Gastroesophageal sphincter (tissue), 4 donors: ENCODE data around the gene DLK1. TPM values are rescaled to one million over a fixed set of nuclear protein-coding genes. Genes with fewer than 3 reads are reported as not detected.

Source experiments
- ATAC-seq: fragments of 150-250 bp; one replicate; pipeline ENCODE4 v1.9.1; 2016; ENCODE audit warnings: mild to moderate bottlenecking, moderate library complexity
- H3K27ac ChIP-seq, 4 donors: fragments of 200-600 bp; sonication (generic) in 3 of 4; 1 replicate in 3 of 4; 2 replicates in 1 of 4; pipeline ENCODE4 v1.5.1; 2016 to 2019
- H3K27me3 ChIP-seq: fragments of 200-600 bp; sonication (generic); one replicate; pipeline ENCODE4 v1.5.1; 2019
- H3K36me3 ChIP-seq, 2 donors: fragments of 200-600 bp; sonication (generic); one replicate each; pipeline ENCODE4 v1.5.1; 2019; ENCODE audit warnings: control low read depth in 1 of 2
- H3K4me1 ChIP-seq, 3 donors: fragments of 200-600 bp; sonication (generic); 1 replicate in 2 of 3; 2 replicates in 1 of 3; pipeline ENCODE4 v1.5.1; 2016 to 2019; ENCODE audit warnings: control low read depth in 2 of 3
- H3K4me3 ChIP-seq, 2 donors: fragments of 200-600 bp; sonication (generic); one replicate each; pipeline ENCODE4 v1.5.1; 2019; ENCODE audit warnings: mild to moderate bottlenecking in 1 of 2, moderate library complexity in 1 of 2
- H3K9me3 ChIP-seq, 3 donors: fragments of 200-600 bp; sonication (generic); one replicate each; pipeline ENCODE4 v1.5.1; 2017 to 2019; ENCODE audit warnings: control low read depth in 2 of 3
- EP300 ChIP-seq: sonication (generic); formaldehyde crosslinking; IDR thresholded peaks from one replicate; pipeline ENCODE4 v1.6.1; 2017; ENCODE audit warnings: antibody characterized with exemption, mild to moderate bottlenecking
- POLR2A ChIP-seq, 2 donors: fragments of 450-650 bp; IDR thresholded peaks; one replicate each; pipeline ENCODE4 v1.6.1; 2017; ENCODE audit warnings: antibody characterized with exemption in 2 of 2, mild to moderate bottlenecking in 2 of 2, moderate library complexity in 1 of 2
- POLR2AphosphoS5 ChIP-seq: sonication (generic); formaldehyde crosslinking; IDR thresholded peaks from one replicate; pipeline ENCODE4 v1.6.1; 2017; ENCODE audit warnings: antibody characterized with exemption
- WGBS, 2 donors: methylation state at CpG; one replicate each; pipeline ENCODE4 v1.1.5; 2018; ENCODE audit warnings: low coverage in 1 of 2; 5-methylcytosine and 5-hydroxymethylcytosine counted together
- total RNA-seq, 4 donors: library from RNA; depleted of rRNA; stranded (reverse); fragments of >200 nt; gene quantifications; one replicate each; pipeline ENCODE4 v1.1.0, GENCODE V29; 2016
- TF ChIP-seq, protein P1 (sequence below), 4 experiments: fragments of 200-600 bp in 2 of 4; fragments of 450-650 bp in 2 of 4; sonication (generic) in 1 of 4; IDR thresholded peaks; one replicate each; pipeline ENCODE4 v1.5.1; 2017 to 2019; ENCODE audit warnings: antibody characterized with exemption in 4 of 4, mild to moderate bottlenecking in 2 of 4, moderate library complexity in 2 of 4

The DLK1 gene
- total RNA-seq, 4 donors from 2014 or later = not detected

GRCh38 chr14:100696008-100696407 lies 30.7 kb upstream of the DLK1 start:
- H3K27me3 ChIP-seq = peaks cover 43% of the 10 kb centered on the region
- no peaks in the 10 kb centered on the region for H3K4me1 ChIP-seq
- H3K36me3 ChIP-seq = no peaks in the 10 kb centered on the region
- TF ChIP-seq POLR2A (IDR thresholded peaks at IDR 0.05) = no peak
- TF ChIP-seq, protein P1, sequence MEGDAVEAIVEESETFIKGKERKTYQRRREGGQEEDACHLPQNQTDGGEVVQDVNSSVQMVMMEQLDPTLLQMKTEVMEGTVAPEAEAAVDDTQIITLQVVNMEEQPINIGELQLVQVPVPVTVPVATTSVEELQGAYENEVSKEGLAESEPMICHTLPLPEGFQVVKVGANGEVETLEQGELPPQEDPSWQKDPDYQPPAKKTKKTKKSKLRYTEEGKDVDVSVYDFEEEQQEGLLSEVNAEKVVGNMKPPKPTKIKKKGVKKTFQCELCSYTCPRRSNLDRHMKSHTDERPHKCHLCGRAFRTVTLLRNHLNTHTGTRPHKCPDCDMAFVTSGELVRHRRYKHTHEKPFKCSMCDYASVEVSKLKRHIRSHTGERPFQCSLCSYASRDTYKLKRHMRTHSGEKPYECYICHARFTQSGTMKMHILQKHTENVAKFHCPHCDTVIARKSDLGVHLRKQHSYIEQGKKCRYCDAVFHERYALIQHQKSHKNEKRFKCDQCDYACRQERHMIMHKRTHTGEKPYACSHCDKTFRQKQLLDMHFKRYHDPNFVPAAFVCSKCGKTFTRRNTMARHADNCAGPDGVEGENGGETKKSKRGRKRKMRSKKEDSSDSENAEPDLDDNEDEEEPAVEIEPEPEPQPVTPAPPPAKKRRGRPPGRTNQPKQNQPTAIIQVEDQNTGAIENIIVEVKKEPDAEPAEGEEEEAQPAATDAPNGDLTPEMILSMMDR (IDR thresholded peaks at IDR 0.05) = no peak
- no peak for ATAC-seq
- no peaks in the 10 kb centered on the region for H3K9me3 ChIP-seq
- 62 to 75% methylated on average over 6 to 9 of the region's 13 CpGs for WGBS, 2 donors
- H3K4me3 ChIP-seq = no peak overlapping the region
- no peak overlapping the region for H3K27ac ChIP-seq

DNA sequence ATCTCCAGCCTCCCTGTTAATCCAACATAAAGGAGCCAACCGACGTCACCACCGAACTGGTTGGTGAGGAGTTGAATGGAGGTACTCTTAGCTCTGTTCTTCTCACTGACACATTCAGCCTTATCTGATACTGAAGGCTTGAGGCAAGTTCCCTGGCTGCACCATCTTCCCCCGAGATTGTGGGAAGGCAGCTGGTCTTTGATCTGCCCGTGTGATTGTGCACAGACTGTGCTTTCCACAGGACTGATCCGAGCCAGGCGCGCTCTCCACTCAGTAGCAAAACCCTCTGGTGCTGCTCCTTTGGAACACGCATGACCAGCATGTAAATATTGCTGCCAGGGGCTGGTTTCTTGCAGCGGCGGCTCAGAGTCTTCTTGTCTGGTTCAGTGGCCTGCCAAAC lies 30.1 kb upstream of the DLK1 start:
- H3K27me3 ChIP-seq = peaks cover 37% of the 10 kb centered on the region
- WGBS, 2 donors = 56 to 71% methylated on average over 5 to 10 of the region's 11 CpGs
- H3K27ac ChIP-seq = no peak overlapping the region
- no peaks in the 10 kb centered on the region for H3K9me3 ChIP-seq
- H3K4me3 ChIP-seq = no peak overlapping the region
- TF ChIP-seq POLR2AphosphoS5 (no peak), POLR2A (IDR thresholded peaks at IDR 0.05) (no peak), EP300 (no peak)
- TF ChIP-seq, protein P1 (IDR thresholded peaks at IDR 0.05) = no peak
- no peaks in the 10 kb centered on the region for H3K4me1 ChIP-seq
- no peak for ATAC-seq
- no peaks in the 10 kb centered on the region for H3K36me3 ChIP-seq

- Histone ChIP-seq H3K4me3 (no peak overlapping the region), H3K4me1 (no peaks in the 10 kb centered on the region), H3K9me3 (no peaks in the 10 kb centered on the region), H3K27ac (no peak overlapping the region), H3K36me3 (no peaks in the 10 kb centered on the region), H3K27me3 (peaks cover 26% of the 10 kb centered on the region)
- WGBS, 2 donors = 60 to 80% methylated on average over 1 to 6 of the region's 10 CpGs
- TF ChIP-seq POLR2A (IDR thresholded peaks at IDR 0.05) (no peak), POLR2AphosphoS5 (no peak), EP300 (no peak)
- TF ChIP-seq, protein P1 (IDR thresholded peaks at IDR 0.05) = no peak
- no peak for ATAC-seq
Measured at GRCh38 chr14:100698066-100698465, 28.6 kb upstream of the DLK1 start.

- Histone ChIP-seq H3K27ac (no peak overlapping the region), H3K27me3 (peaks cover 22% of the 10 kb centered on the region), H3K9me3 (no peaks in the 10 kb centered on the region), H3K4me3 (no peak overlapping the region), H3K36me3 (no peaks in the 10 kb centered on the region), H3K4me1 (no peaks in the 10 kb centered on the region)
- 58 to 83% methylated on average over 5 to 8 of the region's 16 CpGs for WGBS, 2 donors
- TF ChIP-seq POLR2AphosphoS5 (no peak), EP300 (no peak), POLR2A (IDR thresholded peaks at IDR 0.05) (no peak)
- TF ChIP-seq, protein P1 (IDR thresholded peaks at IDR 0.05) = no peak
- no peak for ATAC-seq
Measured at GRCh38 chr14:100698666-100699448, 27.8 kb upstream of the DLK1 start.

GRCh38 chr14:100701314-100701713 lies 25.4 kb upstream of the DLK1 start:
- no peak overlapping the region for H3K27ac ChIP-seq
- H3K9me3 ChIP-seq = no peaks in the 10 kb centered on the region
- ATAC-seq = no peak
- no peak for TF ChIP-seq POLR2A (IDR thresholded peaks at IDR 0.05)
- peaks cover 27% of the 10 kb centered on the region for H3K27me3 ChIP-seq
- no peak overlapping the region for H3K4me3 ChIP-seq
- WGBS, 2 donors = 84 to 92% methylated on average over 4 to 5 of the region's 6 CpGs
- H3K4me1 ChIP-seq = no peaks in the 10 kb centered on the region
- H3K36me3 ChIP-seq = no peaks in the 10 kb centered on the region
